Hepatic stellate cell (primary cell): ENCODE data around the gene PUS1.

ENCODE experiments used
- DNase-seq: peaks from one replicate; pipeline ENCODE4 v3.0.0; 2011; ENCODE audit warnings: low spot score

PUS1 gene

DNA sequence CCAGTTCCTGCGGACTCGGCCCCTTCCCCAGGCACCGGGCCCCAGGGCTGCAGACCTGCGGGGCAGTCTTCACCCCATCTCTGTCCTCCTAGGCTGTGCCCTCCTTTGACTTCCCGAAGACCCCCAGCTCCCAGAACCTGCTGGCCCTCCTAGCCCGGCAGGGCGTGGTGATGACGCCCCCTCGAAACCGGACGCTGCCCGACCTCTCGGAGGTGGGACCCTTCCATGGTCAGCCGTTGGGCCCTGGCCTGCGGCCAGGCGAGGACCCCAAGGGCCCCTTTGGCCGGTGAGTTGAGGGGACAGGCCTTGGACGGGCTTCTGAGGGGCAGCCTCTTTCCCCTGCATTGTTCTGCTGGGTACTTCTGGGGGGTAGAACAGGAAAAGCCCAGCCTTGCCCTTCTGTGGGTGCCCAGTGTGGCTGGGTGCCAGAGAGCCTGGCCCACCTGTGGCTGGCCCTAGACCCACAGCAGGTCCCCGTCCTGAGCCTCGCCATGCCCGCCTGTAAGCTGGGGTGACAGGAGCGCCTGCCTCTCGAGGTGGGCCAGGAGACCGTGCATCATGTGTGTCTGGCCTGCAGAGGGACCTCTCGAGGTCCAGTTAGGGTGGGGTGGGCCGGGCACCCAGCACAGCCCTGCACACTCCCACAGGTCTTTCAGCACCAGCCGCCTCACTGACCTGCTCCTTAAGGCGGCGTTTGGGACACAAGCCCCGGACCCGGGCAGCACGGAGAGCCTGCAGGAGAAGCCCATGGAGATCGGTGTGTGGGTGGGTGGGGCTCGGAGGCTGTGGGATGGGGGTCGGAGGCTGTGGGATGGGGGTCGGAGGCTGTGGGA is 12.6 kb upstream of the PUS1 start:
- no peak for DNase-seq

DNA sequence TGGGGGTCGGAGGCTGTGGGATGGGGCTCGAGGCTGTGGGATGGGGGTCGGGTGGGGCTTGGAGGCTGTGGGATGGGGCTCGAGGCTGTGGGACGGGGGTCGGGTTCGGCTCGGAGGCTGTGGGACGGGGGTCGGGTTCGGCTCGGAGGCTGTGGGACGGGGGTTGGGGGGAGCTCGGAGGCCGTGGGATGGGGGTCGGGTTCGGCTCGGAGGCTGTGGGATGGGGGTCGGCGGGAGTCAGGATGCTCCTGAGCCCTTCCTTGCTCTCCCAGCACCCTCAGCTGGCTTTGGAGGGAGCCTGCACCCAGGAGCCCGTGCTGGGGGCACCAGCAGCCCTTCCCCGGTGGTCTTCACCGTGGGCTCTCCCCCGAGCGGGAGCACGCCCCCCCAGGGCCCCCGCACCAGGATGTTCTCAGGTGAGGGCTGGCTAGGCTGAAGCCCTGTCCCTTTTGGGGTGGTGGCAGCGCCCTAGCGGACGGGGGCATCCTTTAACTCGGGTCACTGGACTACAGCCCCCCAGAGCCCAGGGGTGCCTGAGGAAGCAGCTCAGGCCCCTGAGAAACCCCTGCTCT is 11.9 kb upstream of the PUS1 start:
- no peak for DNase-seq

DNA sequence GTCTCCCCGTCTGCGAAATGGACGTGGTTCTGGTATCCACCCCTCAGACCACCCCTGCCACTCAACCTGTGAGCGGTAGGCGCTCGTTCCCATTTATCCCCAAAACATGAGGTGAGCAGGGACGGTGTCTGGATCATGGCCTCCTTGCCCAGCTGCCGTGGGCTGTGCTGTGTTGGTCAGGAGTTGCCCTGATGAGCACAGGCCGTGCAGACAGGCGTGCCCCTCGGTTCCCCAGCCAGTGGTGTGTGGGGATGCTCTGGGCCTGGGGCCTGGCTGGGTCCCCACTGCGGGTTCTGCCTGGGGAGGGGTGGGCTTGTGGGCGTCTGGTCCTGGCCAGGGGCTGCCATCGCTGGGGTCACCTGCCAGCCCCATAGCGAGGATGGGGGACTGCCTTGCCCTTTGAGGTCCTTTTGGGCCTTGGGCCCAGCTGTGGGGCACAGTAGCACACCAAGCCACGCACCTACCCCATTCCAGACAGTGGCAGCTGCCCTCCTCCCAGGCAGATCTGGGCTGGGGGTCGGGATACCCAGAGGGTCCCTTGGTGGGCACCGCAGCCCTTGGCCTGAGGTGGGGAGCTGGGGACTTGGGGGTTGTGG is 11.3 kb upstream of the PUS1 start:
- no peak for DNase-seq

- DNase-seq: no peak
Measured at GRCh38 chr12:131918311-131919050, 10.6 kb upstream of the PUS1 start.

- DNase-seq: no peak
Measured at GRCh38 chr12:131919051-131919347, 10.1 kb upstream of the PUS1 start.

DNA sequence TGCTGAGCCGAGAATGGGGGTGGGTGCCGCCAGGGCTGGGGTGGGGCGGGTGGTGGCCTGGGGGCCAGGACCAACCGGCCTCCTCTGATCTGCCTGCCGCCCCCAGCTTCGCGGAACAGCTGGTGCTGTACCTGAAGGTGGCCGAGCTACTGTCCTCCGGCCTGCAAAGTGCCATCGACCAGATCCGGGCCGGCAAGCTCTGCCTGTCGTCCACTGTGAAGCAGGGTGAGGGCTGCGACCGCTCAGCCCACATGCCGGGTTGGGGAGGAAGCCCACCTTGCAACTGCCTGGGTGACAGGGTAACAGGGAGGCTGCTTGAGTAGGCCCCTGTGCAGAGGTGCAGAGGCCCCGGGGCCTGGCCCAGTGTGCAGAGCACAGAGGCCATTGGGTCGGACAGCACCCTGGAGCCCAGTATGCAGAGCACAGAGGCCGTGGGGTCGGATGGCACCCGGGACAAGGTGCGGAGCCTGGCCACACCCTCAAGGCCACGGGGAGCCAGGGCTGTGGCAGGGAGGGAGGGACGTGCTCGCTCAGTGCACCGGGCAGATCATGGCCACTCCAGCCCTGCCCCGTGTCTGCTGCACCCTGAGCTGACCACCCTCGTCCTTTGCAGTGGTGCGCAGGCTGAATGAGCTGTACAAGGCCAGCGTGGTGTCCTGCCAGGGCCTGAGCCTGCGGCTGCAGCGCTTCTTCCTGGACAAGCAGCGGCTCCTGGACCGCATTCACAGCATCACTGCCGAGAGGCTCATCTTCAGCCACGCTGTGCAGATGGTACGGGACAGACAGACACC is 9.5 kb upstream of the PUS1 start:
- DNase-seq: no peak

- DNase-seq: no peak
Measured at GRCh38 chr12:131920157-131920508, 8.9 kb upstream of the PUS1 start.

- no peak for DNase-seq
Measured at GRCh38 chr12:131920902-131921840, 7.9 kb upstream of the PUS1 start.

DNA sequence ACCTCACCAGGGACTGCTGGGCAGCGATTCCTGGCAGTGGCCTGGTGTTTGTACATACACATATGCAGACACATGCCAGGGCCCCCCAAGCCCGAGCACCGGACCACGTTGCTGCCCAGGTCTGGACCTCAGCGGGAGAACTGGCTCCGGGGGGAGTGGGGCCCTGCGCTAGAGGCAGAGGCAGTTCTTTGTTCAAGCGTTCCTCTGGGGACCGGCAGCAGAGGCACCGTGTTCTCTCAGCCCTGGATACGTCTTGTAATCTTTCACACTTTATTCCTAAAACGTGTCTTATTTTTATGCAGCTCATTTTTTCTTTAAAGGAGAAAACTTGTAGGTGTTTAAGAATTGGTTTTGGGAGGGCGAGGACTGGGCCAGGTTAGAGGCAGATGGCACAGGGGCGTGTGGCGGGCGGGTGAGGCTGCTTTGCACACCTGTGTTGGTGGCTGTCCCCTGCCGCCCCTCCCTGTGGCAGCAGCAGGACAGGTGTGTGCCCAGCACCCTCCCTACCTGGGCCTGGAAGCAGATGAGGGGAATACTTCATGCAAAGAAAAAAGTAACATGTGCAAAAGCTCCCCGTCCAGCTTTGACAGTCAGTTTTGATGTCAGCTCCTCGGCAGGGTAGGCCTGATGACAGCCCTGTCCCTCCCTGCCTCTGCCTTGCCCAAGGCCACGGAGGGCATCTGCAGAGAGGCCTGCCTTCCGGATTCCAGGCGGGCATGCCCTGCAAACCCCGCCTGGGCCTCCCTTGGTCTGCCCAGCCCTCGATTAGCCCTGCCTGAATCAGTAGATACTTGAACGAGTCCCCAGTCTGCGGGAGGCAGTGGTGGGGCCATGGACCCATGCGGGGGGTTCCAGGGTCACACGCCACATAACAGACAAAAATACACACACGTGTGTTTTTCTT is 7.0 kb upstream of the PUS1 start:
- DNase-seq: no peak

- no peak for DNase-seq
Measured at GRCh38 chr12:131922772-131923171, 6.3 kb upstream of the PUS1 start.

DNA sequence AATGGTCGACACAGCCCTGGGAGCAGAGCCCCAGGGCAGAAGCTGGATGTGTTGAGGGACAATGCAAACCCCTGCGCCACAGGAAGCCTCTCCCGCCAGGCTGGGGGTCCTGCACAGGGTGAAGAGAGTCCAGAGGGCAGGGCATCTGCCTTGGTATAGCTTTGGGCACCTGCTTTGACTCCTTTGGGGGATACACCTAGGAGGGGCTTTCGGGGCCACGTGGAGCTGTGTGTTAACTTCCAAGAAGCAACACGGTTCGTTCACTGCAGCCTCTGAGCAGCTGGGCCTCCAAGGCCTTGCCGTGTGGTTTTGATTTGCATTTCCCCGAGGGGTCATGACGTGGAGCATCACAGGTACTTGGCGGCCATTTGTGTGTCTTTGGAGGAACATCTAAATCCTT is 5.8 kb upstream of the PUS1 start:
- DNase-seq: no peak

- no peak for DNase-seq
Measured at GRCh38 chr12:131927110-131928079, 1.7 kb upstream of the PUS1 start.

DNA sequence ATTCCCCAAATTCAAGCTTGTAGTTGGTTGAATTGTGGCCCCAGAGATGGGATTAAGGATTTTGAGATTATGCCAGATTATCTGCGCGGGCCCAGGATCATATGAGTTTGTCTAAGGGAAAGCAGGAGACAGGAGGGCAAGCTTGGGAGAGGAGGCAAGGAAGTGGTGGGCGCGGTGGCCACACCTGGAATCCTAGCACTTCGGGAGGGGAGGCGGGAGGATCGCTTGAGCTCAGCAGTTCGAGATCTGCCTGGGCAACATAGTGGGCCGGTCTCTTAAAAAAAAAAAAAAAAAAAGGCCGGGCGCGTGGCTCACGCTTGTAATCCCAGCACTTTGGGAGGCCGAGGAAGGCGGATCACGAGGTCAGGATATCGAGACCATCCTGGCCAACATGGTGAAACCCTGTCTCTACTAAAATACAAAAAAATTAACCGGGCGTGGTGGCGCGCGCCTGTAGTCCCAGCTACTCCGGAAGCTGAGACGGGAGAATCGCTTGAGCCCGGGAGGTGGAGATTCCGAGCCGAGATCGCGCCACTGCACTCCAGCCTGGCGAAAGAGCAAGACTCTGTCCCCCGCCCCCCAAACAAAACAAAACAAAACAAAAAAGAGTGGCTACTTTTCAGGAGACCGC is 881 bp upstream of the PUS1 start:
- DNase-seq: no peak

DNA sequence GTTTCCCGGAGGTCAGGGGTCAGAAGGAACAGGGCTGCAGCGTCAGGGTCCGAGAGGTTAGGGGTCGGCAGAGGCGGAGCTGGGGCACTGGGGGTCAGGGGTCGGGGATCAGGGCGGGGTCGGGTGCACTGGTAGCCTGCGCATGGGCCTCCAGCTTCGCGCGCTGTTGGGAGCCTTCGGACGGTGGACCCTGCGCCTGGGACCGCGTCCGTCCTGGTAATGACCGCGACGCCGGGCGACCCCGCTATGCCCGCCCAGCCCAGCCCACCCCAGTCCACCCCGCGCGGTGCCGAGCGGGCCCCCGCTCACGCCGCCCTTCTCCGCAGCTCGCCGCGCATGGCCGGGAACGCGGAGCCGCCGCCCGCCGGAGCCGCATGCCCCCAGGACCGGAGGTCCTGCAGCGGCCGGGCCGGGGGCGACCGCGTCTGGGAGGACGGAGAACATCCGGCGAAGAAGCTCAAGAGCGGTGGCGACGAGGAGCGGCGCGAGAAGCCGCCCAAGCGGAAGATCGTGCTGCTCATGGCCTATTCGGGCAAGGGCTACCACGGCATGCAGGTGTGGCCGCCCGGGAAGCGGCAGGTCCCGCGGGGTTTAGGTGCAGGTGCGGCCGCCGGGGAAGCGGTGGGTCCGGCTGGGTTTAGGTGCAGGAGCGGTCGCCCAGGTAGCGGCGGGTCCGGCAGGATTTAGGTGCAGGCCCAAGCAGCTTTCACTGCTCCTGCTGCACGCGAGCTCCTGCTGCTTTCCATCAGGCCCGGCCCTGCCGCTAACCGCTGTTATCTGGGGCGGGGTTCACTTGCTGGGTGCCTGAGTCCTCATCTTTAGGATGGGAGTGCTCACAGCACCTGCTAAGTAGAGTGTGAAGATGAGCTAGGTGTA is 743 bp downstream of the PUS1 start:
- DNase-seq: peak; percentile 64

GRCh38 chr12:131930510-131930909 is 1.4 kb downstream of the PUS1 start:
- DNase-seq: no peak

DNA sequence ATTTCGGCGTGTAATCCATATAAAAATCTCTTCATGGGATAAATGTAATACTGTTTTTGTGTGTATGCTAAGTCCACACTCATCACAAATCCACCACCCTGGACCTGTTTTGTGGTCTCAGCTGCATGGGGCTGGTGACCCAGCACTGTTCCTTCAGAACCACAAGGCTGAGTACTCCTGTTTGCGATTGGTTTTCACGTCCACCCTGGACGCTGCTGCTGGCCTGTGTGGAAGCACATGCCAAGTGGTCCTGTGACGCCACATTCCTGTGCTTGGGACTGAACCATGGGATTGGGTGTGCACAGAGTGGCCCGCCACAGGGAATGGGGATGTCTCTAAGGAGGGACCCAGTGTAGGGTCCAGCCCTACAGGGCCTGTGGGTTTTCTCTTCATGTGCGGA is 4.3 kb downstream of the PUS1 start:
- no peak for DNase-seq

- DNase-seq: no peak
Measured at GRCh38 chr12:131934535-131934934, 5.5 kb downstream of the PUS1 start.
